GM18520 (cell line): ENCODE results near the gene FIBIN.
"Not testable (repeated sequence)": the region's sequence is repeated elsewhere in the genome, so short reads cannot be mapped to it uniquely, and the experiment has no call there.

Source experiments
- ATAC-seq: cut with Tn5 transposase; IDR thresholded peaks from one replicate; pipeline ENCODE4 v1.9.1; 2021; ENCODE audit not compliant: unreplicated experiment

Gene FIBIN

GRCh38 chr11:26976389-26976788 lies 17.5 kb upstream of the FIBIN start:
- no peak for ATAC-seq

- ATAC-seq, result not testable (repeated sequence)
Measured at GRCh38 chr11:26977209-26977608, 16.7 kb upstream of the FIBIN start.

GRCh38 chr11:26983645-26984044 lies 10.3 kb upstream of the FIBIN start:
- no peak for ATAC-seq

- no peak for ATAC-seq
Measured at GRCh38 chr11:26985470-26985869, 8.4 kb upstream of the FIBIN start.

- no peak for ATAC-seq
Measured at GRCh38 chr11:26985943-26986342, 8.0 kb upstream of the FIBIN start.

- ATAC-seq, result no peak
Measured at GRCh38 chr11:26987272-26987671, 6.6 kb upstream of the FIBIN start.

- ATAC-seq, result no peak
Measured at GRCh38 chr11:26987731-26988130, 6.2 kb upstream of the FIBIN start.

GRCh38 chr11:26992031-26992541 lies 1.8 kb upstream of the FIBIN start:
- ATAC-seq, result no peak

GRCh38 chr11:26994631-26995095 lies 751 bp downstream of the FIBIN start:
- no peak for ATAC-seq

GRCh38 chr11:26995701-26996460 lies 2.0 kb downstream of the FIBIN start:
- ATAC-seq, result no peak

GRCh38 chr11:26997378-26997777 lies 3.5 kb downstream of the FIBIN start:
- no peak for ATAC-seq

GRCh38 chr11:27001136-27001730 lies 7.3 kb downstream of the FIBIN start:
- ATAC-seq, result not testable (repeated sequence)

- no peak for ATAC-seq
Measured at GRCh38 chr11:27002431-27002830, 8.5 kb downstream of the FIBIN start.

- ATAC-seq, result no peak
Measured at GRCh38 chr11:27002838-27003237, 8.9 kb downstream of the FIBIN start.

- ATAC-seq, result no peak
Measured at GRCh38 chr11:27004103-27004502, 10.2 kb downstream of the FIBIN start.

GRCh38 chr11:27008811-27009535 lies 15.1 kb downstream of the FIBIN start:
- ATAC-seq, result no peak

GRCh38 chr11:27011560-27012233 lies 17.8 kb downstream of the FIBIN start:
- no peak for ATAC-seq

GRCh38 chr11:27012234-27012921 lies 18.5 kb downstream of the FIBIN start:
- peak; percentile 62 for ATAC-seq

- no peak for ATAC-seq
Measured at GRCh38 chr11:27013781-27014361, 20.0 kb downstream of the FIBIN start.

- ATAC-seq, result no peak
Measured at GRCh38 chr11:27018902-27019529, 25.1 kb downstream of the FIBIN start.
